NB4 (cell line): ENCODE data around the gene CTIF.
A peak's percentile ranks its signal among the peaks of the same experiment; 100 is the strongest.

ENCODE experiments used
- DNase-seq: peaks from one replicate; pipeline ENCODE4 v3.0.0; 2010; ENCODE audit warnings: low read depth
- H3K4me3 ChIP-seq: one replicate; pipeline ENCODE4 v1.5.1; 2011; ENCODE audit warnings: mild to moderate bottlenecking, low read depth, low read length, moderate library complexity
- CTCF ChIP-seq: IDR thresholded peaks from one replicate; pipeline ENCODE4 v1.5.1; 2012; ENCODE audit warnings: low read depth, low read length
- MYC ChIP-seq: IDR thresholded peaks from 2 replicates; pipeline ENCODE4 v1.6.1; 2011; ENCODE audit warnings: low read depth, low read length
- POLR2A ChIP-seq: IDR thresholded peaks from 2 replicates; pipeline ENCODE4 v1.6.1; 2011; ENCODE audit warnings: mild to moderate bottlenecking; ENCODE audit not compliant: insufficient read length; ENCODE audit errors: extremely low read depth
- TF ChIP-seq, protein P1 (sequence below): IDR thresholded peaks from 2 replicates; pipeline ENCODE4 v1.6.1; 2011; ENCODE audit warnings: low read depth, low read length

CTIF gene

GRCh38 chr18:48871391-48872166 is 332.7 kb downstream of the CTIF start:
- TF ChIP-seq CTCF = no peak
- TF ChIP-seq MYC = no peak
- TF ChIP-seq POLR2A = no peak
- TF ChIP-seq, protein P1, sequence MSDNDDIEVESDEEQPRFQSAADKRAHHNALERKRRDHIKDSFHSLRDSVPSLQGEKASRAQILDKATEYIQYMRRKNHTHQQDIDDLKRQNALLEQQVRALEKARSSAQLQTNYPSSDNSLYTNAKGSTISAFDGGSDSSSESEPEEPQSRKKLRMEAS = no peak
- H3K4me3 ChIP-seq = no peak overlapping the region
- no peak for DNase-seq

DNA sequence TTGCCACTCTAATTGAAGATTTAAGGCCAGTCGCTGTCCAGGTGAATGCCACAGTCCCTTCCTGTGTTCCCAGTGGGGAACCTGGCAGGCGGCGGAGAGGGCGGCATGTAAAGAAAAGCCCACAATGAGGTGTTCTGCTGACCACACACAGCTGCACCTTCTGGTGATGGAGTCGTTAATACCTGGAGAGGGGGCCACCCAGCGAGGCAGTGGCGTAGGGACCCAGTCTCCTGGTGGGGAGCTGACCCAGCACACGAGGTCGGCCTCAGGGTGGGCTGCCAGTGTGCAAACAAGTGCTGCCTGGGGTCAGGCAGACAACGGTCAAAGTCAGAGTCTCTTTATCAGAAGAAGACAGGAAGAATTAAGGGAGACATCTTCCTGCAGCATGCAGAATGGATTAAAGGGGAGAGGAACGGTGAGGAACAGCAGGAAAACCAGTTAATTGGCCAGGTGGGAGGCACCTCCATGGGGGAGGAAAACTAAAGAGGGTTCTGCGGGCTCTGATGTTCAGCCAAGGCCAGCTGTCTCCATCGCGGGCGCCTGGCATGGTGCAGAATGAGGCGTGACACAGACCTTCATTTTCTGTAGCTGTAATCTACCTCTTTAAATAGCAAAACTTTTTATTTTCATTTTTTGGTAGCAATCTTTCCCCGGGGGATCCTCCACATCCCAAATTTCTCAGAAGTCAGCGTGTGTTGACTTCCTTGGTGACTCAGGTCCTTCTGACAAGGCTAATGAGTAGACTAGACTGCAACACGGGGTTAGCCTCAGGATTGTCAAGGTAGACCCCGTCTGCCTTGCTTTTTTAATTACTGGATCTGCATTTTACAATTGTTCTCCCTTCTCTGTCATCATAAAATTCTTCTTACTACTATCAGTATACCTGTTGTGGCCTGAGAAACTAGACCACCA is 333.7 kb downstream of the CTIF start:
- H3K4me3 ChIP-seq = no peak overlapping the region
- no peak for DNase-seq
- TF ChIP-seq MYC = no peak
- TF ChIP-seq CTCF = no peak
- no peak for TF ChIP-seq POLR2A
- TF ChIP-seq, protein P1 = no peak

DNA sequence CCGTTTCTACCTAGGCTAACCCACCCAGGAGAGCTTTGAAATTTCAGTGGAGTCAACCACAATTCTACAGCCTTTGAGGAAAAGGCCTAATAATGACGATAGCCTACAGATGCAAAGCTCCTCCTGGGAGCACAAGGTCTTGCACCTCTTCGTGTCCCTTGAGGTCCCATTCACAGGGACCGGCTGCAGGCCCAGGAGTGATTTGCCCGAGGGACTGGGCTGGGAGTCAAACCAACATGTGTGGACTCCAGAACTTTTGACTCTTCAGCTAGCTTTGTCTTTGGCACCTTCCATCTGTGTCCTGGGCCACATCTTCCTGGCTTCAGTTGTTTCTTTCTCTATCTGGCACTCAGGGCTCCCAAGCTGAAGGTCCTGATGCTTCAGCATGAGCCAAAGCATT is 335.4 kb downstream of the CTIF start:
- TF ChIP-seq, protein P1 = no peak

GRCh38 chr18:48874701-48875162 is 335.9 kb downstream of the CTIF start:
- no peak overlapping the region for H3K4me3 ChIP-seq
- no peak for DNase-seq
- TF ChIP-seq, protein P1 = no peak
- TF ChIP-seq MYC = no peak
- no peak for TF ChIP-seq POLR2A
- TF ChIP-seq CTCF = no peak

More for the DNA sequence above, 335.4 kb downstream of the CTIF start:
- no peak for DNase-seq
- no peak overlapping the region for H3K4me3 ChIP-seq

DNA sequence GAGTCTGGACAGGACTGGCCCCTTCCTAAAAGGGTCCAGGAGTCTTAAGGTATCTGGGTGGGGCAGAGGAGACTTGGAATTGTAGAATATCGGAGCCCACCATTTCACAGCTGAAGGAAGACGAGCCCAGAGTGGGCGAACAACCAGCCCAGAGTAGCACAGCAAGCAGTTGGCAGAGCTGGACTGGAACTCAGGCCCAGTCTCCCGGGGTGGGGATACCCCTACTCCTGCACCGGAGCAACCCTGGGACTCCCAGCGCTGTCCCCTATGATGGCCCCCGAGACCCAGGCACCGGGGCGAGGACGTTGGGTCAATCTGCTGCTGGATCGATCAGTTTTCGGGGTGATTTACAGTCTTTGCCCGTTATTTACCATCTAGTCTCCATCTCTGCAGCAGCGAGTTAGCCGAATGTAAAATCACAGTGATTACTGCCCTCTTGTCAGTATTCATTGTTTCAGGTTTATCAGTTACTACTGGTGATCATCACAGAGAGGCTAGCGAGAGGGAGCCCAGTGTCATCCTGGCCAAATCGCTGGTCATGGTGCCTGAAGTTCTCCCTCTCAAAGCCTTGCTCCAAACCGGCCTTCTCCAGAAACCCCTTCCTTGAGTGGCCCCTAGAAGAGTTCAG is 336.6 kb downstream of the CTIF start:
- no peak overlapping the region for H3K4me3 ChIP-seq
- no peak for TF ChIP-seq POLR2A
- TF ChIP-seq CTCF = no peak
- TF ChIP-seq MYC = no peak
- TF ChIP-seq, protein P1 = no peak
- peak; percentile 28 for DNase-seq

DNA sequence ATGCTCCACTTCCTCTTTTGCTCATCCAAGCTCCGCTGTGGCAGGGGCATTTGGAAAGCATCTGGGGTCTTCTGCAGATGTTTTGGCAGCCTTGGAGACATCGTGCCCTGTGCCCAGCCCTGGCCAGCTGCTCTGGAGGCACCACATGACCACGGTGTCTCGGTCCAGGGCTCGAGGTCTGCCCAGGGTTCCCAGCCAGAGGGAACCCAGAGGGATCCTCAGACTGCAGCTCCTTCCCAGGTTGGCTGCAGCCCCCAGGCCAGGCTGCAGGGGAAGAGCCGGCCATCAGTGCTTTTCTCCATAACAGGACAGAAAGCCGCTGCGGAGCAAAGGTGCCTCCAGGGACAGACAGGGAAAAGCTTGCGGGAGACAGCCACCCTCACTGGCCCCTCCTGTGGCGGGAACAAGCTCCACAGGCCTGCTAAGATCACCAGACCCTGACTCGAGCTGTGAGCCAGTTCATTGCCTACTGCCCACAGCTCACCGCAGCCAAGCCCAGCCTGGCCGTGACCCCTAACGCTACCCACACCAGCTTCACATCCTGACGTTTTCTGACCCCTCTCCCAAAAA is 337.2 kb downstream of the CTIF start:
- no peak overlapping the region for H3K4me3 ChIP-seq
- no peak for DNase-seq
- TF ChIP-seq, protein P1 = no peak
- no peak for TF ChIP-seq MYC
- no peak for TF ChIP-seq CTCF
- no peak for TF ChIP-seq POLR2A
